ENCODE data around the gene FMNL2.

DNA sequence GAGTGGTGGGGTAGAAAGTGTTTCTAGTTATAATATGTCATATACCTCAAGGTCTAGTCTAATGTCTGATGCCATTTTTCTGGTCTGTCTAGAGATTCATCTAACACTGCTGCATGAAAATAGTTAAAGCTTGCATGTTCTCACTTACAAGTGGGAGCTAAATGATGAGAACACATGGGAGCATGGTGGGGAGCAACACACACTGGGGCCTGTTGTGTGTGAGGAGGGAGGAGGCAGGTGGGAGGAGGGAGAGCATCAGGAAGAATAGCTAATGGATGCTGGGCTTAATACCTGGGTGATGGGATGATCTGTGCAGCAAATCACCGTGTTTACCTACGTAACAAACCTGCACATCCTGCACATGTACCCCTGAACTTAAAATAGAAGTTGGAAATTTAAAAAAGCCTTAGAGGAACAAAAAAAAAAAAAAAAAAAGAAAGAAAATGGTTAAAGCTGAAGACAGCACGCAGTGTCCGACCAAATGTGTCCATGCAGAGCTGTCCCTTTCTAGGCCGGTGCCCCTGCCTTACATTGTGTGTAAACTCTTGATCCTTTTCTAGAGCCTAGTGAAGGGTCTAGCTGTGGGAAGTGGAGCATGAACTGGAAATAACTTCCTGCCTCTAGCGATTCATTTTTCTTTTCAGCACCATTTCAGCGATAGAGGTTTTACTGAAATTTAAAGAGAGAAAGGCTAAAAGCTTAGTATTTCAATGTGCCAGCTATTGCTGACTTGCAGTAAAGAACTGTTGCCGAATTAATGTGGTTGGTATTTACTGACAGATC is 94.0 kb downstream of the FMNL2 start:
- TF ChIP-seq, protein P1, sequence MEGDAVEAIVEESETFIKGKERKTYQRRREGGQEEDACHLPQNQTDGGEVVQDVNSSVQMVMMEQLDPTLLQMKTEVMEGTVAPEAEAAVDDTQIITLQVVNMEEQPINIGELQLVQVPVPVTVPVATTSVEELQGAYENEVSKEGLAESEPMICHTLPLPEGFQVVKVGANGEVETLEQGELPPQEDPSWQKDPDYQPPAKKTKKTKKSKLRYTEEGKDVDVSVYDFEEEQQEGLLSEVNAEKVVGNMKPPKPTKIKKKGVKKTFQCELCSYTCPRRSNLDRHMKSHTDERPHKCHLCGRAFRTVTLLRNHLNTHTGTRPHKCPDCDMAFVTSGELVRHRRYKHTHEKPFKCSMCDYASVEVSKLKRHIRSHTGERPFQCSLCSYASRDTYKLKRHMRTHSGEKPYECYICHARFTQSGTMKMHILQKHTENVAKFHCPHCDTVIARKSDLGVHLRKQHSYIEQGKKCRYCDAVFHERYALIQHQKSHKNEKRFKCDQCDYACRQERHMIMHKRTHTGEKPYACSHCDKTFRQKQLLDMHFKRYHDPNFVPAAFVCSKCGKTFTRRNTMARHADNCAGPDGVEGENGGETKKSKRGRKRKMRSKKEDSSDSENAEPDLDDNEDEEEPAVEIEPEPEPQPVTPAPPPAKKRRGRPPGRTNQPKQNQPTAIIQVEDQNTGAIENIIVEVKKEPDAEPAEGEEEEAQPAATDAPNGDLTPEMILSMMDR (conservative IDR thresholded peaks at IDR 0.05; ENCODE audit: low read depth in 2 of 2), result no peak
- no peak for TF ChIP-seq POLR2AphosphoS5 (IDR thresholded peaks at IDR 0.05; ENCODE audit: low read depth)
- no peak for TF ChIP-seq CREB1 (CRISPR knock-in tag; IDR thresholded peaks at IDR 0.05; ENCODE audit: low read depth)
- no peak for TF ChIP-seq EZH2 (IDR thresholded peaks at IDR 0.05; ENCODE audit: low read depth, unreplicated experiment)
- TF ChIP-seq JUNB (IDR thresholded peaks at IDR 0.05; ENCODE audit: unreplicated experiment), result no peak
- TF ChIP-seq, protein P2, sequence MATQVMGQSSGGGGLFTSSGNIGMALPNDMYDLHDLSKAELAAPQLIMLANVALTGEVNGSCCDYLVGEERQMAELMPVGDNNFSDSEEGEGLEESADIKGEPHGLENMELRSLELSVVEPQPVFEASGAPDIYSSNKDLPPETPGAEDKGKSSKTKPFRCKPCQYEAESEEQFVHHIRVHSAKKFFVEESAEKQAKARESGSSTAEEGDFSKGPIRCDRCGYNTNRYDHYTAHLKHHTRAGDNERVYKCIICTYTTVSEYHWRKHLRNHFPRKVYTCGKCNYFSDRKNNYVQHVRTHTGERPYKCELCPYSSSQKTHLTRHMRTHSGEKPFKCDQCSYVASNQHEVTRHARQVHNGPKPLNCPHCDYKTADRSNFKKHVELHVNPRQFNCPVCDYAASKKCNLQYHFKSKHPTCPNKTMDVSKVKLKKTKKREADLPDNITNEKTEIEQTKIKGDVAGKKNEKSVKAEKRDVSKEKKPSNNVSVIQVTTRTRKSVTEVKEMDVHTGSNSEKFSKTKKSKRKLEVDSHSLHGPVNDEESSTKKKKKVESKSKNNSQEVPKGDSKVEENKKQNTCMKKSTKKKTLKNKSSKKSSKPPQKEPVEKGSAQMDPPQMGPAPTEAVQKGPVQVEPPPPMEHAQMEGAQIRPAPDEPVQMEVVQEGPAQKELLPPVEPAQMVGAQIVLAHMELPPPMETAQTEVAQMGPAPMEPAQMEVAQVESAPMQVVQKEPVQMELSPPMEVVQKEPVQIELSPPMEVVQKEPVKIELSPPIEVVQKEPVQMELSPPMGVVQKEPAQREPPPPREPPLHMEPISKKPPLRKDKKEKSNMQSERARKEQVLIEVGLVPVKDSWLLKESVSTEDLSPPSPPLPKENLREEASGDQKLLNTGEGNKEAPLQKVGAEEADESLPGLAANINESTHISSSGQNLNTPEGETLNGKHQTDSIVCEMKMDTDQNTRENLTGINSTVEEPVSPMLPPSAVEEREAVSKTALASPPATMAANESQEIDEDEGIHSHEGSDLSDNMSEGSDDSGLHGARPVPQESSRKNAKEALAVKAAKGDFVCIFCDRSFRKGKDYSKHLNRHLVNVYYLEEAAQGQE (IDR thresholded peaks at IDR 0.05; ENCODE audit: unreplicated experiment), result no peak
- no peak for TF ChIP-seq EZH2phosphoT487 (IDR thresholded peaks at IDR 0.05; ENCODE audit: unreplicated experiment)
